GM18861 (cell line): ENCODE results near the gene LGSN.
"Not testable (repeated sequence)": the region's sequence is repeated elsewhere in the genome, so short reads cannot be mapped to it uniquely, and the experiment has no call there.

Source experiments
- ATAC-seq: cut with Tn5 transposase; IDR thresholded peaks from one replicate; pipeline ENCODE4 v1.9.1; 2021; ENCODE audit not compliant: unreplicated experiment

The LGSN gene, protein sequence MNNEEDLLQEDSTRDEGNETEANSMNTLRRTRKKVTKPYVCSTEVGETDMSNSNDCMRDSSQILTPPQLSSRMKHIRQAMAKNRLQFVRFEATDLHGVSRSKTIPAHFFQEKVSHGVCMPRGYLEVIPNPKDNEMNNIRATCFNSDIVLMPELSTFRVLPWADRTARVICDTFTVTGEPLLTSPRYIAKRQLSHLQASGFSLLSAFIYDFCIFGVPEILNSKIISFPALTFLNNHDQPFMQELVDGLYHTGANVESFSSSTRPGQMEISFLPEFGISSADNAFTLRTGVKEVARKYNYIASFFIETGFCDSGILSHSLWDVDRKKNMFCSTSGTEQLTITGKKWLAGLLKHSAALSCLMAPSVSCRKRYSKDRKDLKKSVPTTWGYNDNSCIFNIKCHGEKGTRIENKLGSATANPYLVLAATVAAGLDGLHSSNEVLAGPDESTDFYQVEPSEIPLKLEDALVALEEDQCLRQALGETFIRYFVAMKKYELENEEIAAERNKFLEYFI

GRCh38 chr6:63319939-63320338, at the start of gene LGSN:
Gene LGSN, minus strand, starts transcription at chr6:63319983. Its CDS starts 40 bp downstream, at chr6:63319943.
- no peak for ATAC-seq

DNA sequence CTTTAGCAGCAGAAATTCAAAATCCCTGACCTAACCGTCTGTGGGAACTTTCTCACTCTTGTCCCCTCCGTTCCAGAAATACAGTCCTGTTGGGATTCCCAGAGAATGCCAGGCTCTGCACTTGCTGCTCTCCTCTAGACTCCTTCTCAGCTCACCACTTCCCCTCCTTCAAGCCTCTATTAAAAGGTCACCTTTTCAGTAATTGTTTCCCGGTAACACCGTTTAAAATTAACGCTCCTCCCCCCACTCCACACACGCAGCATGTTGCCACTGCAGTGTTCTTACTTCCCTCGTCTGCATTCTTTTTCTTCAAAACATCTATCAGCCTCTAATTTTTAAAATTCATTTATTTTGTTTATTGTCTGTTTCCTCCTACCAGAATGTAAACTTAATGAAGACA, 48.6 kb upstream of the LGSN start:
- no peak for ATAC-seq

- not testable (repeated sequence) for ATAC-seq
Measured at GRCh38 chr6:63362500-63363120, 42.8 kb upstream of the LGSN start.

DNA sequence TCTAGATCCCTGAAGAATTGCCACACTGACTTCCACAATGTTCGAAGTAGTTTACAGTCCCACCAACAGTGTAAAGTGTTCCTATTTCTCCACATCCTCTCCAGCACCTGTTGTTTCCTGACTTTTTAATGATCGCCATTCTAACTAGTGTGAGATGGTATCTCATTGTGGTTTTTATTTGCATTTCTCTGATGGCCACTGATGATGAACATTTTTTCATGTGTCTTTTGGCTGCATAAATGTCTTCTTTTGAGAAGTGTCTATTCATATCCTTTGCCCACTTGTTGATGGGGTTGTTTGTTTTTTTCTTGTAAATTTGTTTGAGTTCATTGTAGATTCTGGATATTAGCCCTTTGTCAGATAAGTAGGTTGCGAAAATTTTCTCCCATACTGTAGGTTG, 37.6 kb upstream of the LGSN start:
- not testable (repeated sequence) for ATAC-seq

DNA sequence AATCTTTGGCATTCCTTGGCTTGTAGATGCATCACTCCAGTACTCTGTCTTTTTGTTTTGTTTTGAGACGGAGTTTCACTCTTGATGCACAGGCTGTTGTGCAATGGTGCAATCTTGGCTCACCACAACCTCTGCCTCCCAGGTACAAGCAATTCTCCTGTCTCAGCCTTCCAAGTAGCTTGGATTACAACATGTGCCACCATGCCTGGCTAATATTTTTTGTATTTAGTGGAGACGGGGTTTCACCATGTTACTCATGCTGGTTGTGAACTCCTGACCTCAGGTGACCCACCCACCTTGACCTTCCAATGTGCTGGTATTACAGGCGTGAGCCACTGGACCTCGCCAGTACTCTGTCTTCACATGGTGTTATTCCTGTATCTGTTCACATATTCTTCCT, 35.8 kb upstream of the LGSN start:
- ATAC-seq = no peak

DNA sequence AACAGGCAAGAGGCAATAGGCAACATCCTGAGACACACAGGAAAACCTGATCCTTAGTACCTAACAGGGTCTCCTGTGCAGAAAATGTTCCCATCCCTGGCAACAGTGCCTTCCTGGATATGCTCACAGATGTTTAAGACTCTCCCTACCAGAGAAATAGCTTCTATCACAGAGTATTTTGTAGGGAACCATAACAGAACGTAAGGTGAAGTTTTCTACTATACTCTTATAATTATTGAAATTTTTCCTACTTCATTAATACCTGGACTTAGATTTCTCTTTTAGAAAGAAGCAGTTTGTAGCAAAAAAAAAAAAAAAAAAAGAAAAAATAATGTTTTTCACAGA, 33.5 kb upstream of the LGSN start:
- no peak for ATAC-seq

DNA sequence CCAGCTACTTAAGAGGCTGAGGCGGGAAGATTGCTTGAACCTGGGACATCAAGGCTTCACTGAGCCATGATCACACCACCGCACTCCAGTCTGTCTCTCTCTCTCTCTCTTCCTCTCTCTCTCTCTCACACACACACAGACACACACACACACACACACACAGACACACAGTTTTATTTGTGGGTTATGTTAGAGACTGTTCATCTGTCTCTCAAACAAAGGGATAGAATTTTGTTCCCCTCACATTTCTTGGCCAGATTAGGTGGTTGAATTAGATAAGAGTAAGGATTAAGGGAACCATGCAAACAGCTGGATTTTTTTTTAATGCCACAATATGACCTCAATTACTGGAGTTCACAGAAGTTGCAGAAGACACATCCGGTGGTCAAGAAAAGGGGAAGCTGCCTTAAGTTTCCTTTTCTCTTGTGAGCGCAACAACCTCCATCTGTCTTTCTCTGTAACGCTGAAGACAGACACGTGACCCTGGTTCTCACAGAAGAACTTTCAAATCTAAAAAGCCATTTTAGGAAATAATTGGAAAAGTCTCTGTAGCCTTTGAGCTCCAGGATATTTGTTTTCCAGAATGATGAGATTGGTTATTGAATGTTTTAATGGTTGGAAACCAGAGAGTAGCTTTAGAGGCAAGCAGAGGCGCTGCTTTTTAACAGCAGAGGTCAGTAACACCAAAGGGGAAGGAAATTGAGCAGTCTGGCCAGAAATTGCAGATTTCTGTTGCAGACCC, 32.9 kb upstream of the LGSN start:
- peak; percentile 87 for ATAC-seq

GRCh38 chr6:63352069-63352543, 32.3 kb upstream of the LGSN start:
- peak; percentile 32 for ATAC-seq

DNA sequence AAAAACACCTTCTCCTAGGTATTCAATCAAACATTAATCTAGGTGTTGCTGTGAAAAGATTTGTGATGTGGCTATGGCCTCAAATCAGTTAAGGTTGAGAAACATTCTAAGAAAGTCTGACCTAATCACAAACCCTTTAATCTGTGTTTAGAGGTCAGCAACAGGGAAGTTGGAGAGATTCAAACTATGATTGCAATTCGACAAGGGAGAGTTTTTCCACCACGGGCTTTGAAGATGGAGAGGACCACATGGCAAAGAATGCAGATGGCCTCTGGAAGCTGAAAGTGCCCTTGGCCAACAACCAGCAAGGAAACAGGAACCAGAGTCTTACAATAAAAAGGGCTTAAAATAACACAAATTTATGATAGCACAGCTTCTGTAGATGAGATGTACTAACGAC, 29.6 kb upstream of the LGSN start:
- no peak for ATAC-seq

- ATAC-seq = no peak
Measured at GRCh38 chr6:63348836-63349235, 29.1 kb upstream of the LGSN start.

- peak; percentile 58 for ATAC-seq
Measured at GRCh38 chr6:63347599-63347998, 27.8 kb upstream of the LGSN start.

GRCh38 chr6:63346217-63346835, 26.5 kb upstream of the LGSN start:
- no peak for ATAC-seq

DNA sequence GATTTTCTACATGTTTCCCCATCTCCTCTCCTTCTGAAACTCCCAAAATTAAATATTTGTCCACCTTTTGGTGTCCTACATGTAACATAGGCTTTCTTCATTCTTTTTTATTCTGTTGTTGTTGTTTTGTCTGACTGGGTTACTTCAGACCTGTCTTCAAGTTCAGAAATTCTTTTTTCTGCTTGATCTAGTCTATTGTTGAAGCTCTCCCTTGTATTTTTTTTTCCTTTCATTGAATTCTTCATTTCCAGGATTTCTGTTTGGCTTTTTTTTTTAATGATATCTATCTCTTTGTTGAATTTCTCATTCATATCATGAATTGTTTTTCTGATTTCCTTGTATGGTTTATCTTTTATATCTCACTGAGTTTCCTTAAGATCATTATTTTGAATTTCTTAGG, 20.6 kb upstream of the LGSN start:
- ATAC-seq = no peak

DNA sequence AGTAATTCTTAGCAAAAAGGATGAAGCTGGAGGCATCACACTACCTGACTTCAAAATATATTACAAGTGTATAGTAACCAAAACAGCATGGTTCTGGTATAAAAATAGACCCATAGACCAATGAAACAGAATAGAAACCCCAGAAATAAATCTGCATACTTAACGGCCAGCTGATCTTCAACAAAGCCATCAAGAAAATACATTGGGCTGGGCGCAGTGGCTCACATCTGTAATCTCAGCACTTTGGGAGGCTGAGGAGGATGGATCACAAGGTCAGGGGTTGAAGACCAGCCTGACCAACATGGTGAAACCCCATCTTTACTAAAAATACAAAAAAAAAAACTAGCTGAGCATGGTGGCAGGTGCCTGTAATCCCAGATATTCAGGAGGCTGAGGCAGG, 14.9 kb upstream of the LGSN start:
- not testable (repeated sequence) for ATAC-seq

DNA sequence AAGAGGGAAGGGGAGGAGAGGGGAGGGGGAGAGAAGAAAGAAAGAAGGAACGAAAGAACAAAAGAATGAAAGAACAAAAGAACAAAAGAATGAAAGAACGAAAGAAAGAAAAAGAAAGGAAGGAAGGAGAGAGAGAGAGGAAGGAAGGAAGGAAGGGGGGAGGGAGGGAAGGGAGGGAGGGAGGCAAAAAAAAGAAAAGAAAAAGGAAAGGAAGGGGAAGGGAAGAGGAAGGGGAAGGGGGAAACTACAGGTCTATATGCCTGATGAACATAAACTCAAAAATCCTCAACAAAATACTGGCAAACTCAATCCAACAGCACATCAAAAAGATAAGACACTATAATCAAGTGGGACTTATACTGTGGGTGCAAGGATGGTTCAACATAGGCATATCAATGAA, 13.7 kb upstream of the LGSN start:
- no peak for ATAC-seq

DNA sequence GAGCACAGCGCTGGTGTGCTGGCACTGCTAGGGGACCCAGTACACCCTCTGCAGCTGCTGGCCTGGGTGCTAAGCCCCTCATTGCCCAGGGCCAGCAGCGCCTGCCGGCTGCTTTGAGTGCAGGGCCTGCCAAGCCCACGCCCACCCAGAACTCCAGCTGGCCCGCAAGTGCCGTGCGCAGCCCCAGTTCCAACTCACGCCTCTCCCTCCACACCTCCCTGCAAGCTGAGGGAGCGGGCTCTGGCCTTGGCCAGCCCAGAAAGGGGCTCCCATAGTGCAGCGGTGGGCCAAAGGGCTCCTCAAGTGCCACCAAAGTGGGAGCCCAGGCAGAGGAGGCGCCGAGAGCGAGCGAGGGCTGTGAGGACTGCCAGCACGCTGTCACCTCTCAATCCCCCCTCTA, 6.8 kb upstream of the LGSN start:
- ATAC-seq = not testable (repeated sequence)

GRCh38 chr6:63322981-63323380, 3.2 kb upstream of the LGSN start:
- ATAC-seq = no peak

GRCh38 chr6:63321821-63322220, 2.0 kb upstream of the LGSN start:
- ATAC-seq = no peak

- no peak for ATAC-seq
Measured at GRCh38 chr6:63317641-63318040, 2.1 kb downstream of the LGSN start.

GRCh38 chr6:63316113-63316512, 3.7 kb downstream of the LGSN start:
- no peak for ATAC-seq

DNA sequence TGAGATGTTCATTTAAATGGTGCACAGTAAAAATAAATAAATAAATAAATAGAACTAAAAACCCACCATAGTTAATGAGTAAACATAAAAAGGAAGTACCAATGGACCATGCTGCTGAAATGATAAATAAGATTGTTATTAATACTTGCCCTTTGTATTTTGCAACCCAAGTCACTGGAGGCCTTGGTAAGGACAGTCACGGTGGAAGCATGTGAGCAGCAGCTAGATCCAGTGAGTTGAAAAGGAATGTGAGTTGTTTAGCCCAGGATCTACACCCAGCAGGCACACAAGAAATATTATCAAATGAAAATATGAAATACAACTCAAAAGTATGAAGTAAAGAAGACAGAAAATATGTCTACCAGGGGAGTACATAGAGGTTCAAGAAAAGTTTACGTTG, 6.7 kb downstream of the LGSN start:
- ATAC-seq = no peak
